HK-2 (cell line): ENCODE measurements around the gene SLC35G2.
"Not testable (repeated sequence)": the region's sequence is repeated elsewhere in the genome, so short reads cannot be mapped to it uniquely, and the experiment has no call there.

Source experiments
- DNase-seq: peaks from one replicate; pipeline ENCODE4 v3.0.0-alpha.2; 2018; ENCODE audit not compliant: unreplicated experiment

Gene SLC35G2

GRCh38 chr3:136835089-136835812, 16.3 kb downstream of the SLC35G2 start:
- no peak for DNase-seq

- DNase-seq = no peak
These were observed 17.0 kb downstream of the SLC35G2 start for GRCh38 chr3:136835813-136836510.

DNA sequence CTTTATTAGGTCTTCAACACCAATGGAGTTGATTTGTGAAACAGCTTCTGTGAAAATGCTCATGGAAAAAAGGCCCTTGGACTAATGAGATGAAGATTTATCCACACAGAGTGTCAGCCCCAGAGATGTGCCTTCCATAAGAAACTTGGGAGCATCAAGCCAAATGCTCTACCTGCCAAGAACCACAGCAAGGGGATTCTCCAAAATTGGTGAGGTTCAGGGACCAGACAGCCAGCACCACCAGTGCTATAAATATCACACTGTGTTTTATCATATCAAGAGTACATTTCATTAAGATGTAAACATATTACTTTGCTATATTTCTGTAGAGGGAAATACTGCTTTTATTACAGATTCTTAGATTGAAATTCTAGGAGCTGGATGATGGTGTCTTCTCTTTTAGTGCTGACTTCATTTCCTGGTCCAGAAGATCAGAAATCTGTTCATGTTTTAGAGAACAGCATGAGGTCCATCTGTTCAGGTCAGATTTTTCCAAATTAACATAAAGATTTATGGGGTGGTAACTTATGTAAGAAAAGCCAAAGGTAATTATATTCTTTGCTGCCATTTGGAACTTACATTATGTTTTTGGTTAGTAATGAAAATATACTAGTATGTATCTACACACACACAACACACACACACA, 17.7 kb downstream of the SLC35G2 start:
- DNase-seq = no peak

- no peak for DNase-seq
These were observed 20.0 kb downstream of the SLC35G2 start for GRCh38 chr3:136838641-136839555.

GRCh38 chr3:136839556-136839931, 20.6 kb downstream of the SLC35G2 start:
- no peak for DNase-seq

DNA sequence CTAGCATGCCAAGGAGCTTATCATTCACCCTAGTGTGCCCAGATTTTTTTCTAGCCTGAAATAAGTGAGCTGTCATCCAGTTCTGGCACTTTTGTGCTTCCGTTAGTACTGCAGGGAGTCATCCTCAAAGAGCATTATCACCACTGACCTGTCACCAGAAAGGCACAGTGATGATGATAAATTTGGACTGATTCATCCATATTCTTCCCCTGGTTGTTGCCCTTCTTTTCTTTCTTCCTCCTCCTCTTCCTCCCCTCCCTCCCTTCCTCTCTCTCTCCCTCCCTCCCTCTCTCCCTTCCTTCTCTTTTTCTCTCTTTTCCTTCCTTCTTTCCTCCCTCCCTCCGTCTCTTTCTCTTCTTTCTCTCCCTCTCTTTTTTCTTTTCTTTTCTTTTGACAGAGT, 21.3 kb downstream of the SLC35G2 start:
- DNase-seq = no peak

DNA sequence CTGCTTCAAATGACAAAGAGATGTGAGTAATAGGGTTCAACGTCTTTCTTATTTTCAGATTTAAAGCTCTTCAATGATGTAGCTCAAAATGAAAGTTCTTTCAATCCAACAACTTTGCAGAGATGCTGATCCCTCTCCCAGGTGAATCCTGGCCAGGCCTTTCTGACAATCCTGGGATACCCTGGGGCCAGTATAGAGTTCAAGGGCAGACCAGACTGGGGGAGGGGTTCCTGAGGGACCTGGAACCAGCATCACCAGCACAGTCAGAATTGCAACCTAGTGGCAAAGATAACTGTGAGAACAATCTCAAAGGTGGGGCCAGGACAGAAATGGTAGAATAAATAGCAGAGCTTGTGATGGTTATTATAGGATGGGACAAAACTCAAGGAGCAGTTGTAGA, 23.4 kb downstream of the SLC35G2 start:
- DNase-seq = no peak

DNA sequence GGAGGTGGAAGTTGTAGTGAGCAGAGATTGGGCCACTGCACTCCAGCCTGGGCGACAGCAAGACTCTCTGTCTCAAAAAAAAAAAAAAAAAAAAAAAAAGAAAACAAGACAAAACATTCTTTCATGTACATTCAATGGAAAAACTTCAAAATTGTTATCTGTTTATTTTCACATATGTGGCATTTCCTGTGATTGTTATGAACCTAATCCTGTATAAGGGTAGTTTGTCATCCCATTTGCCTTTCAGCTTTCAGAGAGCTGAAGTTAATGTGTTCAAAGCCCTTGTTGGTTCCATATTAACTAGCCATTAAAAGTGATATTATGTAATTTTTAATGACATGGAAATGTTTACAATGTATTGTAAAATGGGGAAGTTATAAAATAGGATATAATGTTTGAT, 25.8 kb downstream of the SLC35G2 start:
- DNase-seq = no peak

- DNase-seq = no peak
These were observed 33.3 kb downstream of the SLC35G2 start for GRCh38 chr3:136852180-136852579.

GRCh38 chr3:136856665-136857064, 37.7 kb downstream of the SLC35G2 start:
- DNase-seq = no peak

GRCh38 chr3:136858381-136858780, 39.5 kb downstream of the SLC35G2 start:
- no peak for DNase-seq

GRCh38 chr3:136860541-136860940, 41.6 kb downstream of the SLC35G2 start:
- no peak for DNase-seq

DNA sequence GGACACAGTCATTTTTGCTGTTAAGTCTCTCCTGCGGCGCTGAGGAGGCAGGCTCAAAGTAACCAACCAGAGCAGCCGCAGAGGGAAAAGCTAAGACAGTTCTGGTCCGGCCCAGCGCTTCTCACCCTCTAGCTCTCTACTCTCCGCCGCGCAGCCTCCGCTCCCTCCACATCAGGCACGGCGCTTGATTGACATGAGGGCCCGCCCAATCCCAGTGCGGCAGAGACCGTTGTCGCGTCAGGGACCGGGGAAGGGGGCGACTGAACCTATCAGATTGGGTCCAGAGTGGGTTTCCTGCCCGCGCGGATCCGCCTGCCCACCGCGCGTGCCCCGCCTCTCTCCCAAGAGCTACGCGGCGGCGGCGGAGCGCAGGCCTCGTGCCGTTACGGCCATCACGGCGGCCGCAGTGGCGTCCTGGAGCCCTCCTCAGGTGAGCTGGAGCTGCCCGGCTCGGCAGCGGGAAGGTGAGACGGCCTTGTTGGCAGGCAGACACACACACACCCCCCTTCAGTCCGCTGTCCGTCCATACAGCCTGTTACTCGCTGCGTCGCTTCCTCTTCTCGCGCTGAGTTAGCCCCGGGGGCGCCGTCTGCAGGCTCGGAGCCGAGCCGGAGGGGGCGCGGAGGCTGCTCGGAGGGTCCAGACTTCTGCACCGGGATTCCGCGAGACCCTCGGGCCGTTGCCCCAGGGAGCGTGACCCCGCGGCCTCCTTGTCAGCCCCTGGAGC, 43.1 kb downstream of the SLC35G2 start, which contains the start of gene NCK1:
Gene NCK1, plus strand, starts transcription at position 319 of the 727 bp plus-strand sequence. CDS start 65,794 bp downstream, outside the sequence.
- DNase-seq = peak; percentile 100

DNA sequence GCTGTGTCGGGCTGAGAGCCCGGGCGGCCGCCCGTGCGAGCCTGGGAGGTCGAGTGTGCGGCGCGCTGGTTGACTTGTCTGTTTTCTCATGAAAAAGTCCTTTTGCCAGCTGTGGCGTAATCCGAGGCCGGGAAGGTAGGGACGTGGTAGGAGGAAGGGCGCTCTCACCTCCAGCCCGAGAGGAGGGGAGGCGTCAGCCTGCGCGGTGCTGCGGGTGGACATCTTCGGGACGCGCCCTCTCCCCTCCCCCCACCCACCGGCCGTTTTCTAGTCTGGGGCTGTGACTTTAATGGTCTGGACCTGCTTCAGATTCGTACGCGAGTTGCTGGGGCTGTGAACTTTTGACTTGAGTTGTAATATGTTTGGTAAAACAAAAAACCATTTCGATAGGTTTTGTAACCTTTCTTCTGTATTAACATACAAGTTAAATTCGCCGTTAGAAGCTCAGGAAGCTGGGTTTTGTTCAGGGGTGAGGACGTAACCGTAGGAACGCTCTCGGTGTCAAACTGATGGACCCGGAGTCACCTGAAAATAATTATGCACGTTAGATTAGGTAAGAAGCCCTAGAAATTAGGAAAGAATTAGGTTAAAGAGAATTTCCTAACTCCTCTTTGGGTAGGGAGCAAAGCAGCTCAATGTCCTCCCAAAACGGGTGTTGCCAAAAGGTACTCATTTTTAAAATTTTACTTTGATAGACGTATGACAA, 43.8 kb downstream of the SLC35G2 start:
- peak; percentile 78 for DNase-seq

GRCh38 chr3:136869282-136869681, 50.4 kb downstream of the SLC35G2 start:
- no peak for DNase-seq

- DNase-seq = not testable (repeated sequence)
These were observed 53.3 kb downstream of the SLC35G2 start for GRCh38 chr3:136872258-136872657.

DNA sequence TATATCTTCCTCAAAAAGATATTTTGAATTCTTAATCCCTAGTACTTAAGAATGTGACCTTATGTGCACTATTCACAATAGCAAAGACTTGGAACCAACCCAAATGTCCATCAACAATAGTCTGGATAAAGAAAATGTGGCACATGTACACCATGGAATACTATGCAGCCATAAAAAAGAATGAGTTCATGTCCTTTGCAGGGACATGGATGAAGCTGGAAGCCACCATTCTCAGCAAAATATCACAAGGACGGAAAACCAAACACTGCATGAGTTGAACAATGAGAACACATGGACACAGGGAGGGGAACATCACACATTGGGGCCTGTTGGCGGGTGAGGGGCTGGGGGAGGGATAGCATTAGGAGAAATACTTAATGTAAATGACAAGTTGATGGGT, 60.6 kb downstream of the SLC35G2 start:
- not testable (repeated sequence) for DNase-seq

DNA sequence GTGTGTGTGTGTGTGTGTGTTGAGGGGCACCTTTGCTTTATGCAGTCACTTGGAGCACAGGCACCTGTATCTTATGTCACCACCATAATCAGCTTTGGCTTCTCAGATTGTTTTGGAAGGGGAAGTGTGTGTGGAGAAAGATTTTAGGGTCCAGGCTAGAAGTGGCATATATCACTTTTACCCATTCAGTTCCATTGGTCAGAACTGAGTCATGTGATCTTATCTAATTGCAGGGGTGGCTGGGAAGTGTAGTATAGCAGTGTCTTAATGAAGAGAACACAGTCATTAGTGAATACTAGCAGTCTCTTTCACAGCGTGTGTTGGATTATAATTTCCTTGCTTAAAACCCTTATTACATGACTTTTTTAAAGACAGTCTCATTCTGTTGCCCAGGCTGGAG, 63.6 kb downstream of the SLC35G2 start:
- no peak for DNase-seq

DNA sequence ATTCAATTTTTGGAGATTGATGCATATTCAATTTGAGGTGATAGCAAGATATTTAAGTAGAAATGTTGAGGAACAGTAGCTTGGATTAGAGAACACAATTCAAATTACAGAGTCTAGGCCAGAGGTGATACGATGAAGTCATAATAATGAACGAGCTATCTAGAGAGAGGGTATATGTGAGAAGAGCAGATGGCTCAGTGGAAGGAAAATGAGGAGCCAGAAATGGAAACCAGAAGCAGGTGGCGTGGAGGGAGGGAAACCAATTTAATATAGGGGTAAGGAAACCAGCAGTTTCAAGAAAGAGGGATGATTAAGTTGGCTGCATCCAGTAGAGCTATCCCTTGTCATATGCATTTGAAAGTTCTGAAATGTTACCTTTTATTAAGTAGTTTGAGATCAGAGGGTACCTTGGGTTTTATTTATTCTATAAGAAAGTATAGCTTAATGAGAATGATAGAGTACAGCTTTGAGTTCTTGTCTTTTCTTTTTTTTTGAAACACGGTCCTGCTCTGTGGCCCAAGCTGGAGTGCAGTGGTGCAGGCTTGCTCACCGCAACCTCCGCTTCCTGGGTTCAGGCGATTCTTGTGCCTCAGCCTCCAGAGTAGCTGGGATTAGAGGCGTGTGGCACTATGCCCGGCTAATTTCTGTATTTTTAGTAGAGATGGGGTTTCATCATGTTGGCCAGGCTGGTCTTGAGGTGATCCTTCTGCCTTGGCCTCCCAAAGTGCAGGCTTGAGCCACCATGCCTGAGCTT, 65.2 kb downstream of the SLC35G2 start:
- no peak for DNase-seq
